GM19438 (cell line): Measurements from ENCODE around the gene ATP1A3.
A peak's percentile ranks its signal among the peaks of the same experiment; 100 is the strongest.
"Not testable (repeated sequence)": the region's sequence is repeated elsewhere in the genome, so short reads cannot be mapped to it uniquely, and the experiment has no call there.

ENCODE experiments used
- ATAC-seq: cut with Tn5 transposase; IDR thresholded peaks from one replicate; pipeline ENCODE4 v1.9.1; 2021; ENCODE audit warnings: low read depth; ENCODE audit not compliant: unreplicated experiment

The ATP1A3 gene

DNA sequence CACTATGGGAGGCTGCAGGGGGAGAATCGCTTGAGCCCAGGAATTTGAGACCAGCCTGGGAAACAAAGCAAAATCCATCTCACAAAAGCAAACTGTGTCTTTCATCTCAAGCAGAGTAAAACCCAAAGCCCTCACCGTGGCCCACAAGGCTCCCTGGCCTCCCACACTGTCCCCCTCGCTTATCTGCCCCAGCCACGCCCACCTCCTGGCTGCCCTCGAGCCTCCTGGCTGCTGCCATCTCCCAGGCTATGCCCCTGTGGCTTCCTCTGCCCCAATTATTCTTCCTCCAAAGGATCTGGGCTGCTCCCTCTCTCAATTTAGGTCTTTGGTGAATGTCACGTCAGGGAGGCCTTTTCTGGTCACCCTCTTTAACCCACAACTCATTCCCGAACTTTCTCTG is 38.5 kb downstream of the ATP1A3 start:
- ATAC-seq: no peak

DNA sequence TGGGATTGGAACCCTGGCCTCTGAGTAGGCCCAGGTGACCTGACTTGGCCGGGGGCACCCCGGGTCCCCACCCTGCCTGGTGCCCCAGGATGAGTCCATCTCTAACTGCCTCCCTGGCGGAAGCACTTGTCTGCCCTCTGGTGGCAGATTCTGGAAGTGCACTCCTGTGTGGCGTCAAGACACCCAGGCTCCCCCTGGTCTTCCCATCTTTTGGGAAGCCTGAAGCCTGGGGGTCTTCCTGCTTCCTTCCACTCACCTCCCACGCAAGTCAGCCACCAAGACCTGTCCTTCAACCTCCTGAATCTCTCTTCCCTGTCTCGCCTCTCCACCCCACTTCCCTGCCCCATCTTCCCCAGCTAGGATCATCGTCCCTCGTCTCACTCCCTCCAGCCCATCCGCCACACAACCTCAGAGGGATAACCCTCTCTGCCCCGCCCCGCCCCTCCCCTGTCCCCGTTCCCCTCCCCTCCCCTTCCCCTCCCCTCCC is 42.3 kb downstream of the ATP1A3 start:
- ATAC-seq: no peak

DNA sequence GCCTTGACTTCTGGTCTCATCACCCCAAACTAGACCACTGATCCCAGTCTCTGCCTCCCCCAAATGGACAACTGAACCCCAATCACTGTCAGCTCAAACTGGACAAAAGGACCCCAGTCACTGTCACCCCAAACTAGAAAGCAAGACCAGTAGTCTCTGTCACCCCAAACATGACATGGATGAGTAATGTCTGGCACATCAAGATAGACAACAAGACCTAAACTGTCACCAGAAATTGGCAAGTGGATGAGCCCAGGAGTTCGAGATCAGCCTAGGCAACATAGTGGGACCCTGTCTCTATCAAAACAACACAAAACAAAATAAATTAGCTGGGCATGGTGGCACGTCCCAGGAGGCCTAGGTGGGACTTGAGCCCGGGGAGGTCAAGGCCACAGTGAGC is 46.9 kb downstream of the ATP1A3 start:
- no peak for ATAC-seq

DNA sequence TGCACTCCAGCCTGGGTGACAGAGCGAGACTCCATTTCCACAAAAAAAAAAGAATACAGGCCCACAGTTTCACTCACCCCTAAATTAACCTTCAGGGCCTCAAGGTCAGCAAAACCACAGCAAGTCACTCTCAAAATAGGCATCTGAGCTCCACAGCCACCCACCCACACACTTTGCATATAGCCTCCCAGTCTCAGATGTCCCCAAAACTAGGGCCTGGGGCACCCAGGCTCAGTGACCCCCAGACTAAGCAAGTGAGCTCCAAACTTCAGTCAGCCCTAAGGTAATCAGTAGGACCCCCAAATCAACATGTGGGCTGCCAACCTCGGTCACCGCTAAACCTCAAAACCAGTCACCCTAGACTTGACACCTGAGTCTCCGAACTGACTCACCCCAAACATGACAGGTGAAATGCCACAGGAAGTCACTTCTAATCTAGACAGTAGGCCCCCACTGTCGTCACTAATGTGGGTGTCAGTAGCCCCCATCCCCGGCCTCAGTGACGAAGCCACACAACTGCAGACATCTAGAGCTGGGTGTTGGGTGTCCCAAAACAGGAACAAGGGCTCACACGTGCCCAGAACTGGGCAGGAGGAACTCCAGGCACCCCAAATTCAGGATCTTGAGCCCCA is 48.8 kb downstream of the ATP1A3 start:
- ATAC-seq: peak; percentile 72

DNA sequence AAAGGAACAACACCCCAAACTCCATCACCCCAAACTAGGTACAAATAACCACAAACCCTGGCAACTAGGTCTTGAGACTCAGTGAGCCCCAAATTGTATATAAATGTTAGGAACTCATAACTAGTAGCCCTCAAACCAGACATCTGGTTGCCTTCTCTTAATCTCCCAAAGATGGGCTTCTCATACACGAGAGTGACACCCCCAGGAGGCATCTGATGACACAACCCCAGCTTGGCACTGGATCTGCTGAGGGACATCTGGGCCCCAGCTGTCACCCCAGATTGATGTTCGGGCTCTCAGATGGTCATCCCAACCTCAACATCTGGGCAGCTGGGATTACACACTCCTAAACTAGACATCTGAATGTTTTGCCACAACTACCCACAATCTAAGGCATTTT is 49.7 kb downstream of the ATP1A3 start:
- no peak for ATAC-seq

DNA sequence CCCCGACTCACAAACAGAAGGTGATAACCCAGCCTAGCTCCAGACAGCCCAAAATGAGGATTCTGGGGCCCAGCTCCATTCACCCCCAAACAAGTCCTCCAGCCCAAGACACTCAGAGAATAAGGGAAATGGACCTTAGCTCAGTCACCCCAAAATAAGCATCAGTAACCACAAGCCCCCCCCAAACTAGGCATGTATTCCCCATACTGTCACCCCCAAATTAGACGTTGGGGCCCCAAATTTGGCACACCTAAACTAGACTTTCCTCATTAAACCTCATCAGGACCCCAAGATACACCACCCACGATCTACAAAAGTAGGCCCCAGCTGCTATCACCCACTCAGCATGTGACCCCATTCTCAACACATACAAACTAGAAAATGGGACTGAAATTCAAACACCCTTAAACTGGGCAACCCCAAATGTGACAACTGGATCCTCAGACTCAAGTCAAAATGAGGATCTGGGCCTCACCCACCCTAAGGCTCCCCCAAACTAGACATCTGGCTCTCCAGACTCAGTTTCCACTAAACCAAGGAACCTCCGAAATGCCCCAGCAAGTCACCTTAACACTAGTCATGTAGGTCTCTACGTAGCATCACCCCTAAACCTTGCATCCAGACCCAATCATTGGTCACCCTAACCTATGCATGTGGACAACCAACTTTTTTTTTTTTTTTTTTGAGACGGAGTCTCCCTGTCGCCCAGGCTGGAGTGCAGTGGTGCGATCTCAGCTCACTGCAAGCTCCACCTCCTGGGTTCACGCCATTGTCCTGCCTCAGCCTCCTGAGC is 52.4 kb downstream of the ATP1A3 start:
- no peak for ATAC-seq

DNA sequence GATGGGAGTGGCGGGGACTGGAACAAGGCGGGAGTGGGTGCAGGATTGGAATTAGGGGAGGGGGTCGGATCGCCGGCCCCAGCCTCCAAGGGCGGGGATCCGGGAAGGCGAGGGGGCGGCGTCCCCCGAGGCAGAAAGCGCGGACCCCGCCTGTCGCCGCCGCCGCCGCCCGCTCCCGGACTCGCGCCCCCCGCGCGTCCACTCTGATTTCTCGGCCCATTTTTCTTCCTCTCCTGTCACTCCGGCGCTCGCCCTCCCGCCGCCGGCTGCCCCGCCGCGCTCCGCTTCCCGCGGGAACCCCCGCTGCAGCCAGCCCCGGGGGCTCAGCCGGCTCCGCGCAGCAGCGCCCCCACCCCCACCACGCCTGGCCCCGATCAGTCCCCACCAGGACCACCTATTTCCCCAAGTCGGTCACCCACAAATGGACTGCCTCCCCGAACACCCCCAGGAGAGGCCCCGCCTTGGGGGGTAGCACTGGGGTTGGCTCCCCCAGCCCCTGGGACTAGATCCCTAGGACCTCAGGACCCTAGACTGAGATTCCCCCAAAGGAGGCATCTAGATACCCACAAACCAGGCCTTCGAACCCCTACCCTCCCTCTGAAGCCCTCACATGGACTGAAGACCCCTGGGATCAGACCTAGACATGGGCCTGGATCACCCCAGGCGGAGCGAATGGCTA is 53.2 kb downstream of the ATP1A3 start:
- ATAC-seq: no peak

DNA sequence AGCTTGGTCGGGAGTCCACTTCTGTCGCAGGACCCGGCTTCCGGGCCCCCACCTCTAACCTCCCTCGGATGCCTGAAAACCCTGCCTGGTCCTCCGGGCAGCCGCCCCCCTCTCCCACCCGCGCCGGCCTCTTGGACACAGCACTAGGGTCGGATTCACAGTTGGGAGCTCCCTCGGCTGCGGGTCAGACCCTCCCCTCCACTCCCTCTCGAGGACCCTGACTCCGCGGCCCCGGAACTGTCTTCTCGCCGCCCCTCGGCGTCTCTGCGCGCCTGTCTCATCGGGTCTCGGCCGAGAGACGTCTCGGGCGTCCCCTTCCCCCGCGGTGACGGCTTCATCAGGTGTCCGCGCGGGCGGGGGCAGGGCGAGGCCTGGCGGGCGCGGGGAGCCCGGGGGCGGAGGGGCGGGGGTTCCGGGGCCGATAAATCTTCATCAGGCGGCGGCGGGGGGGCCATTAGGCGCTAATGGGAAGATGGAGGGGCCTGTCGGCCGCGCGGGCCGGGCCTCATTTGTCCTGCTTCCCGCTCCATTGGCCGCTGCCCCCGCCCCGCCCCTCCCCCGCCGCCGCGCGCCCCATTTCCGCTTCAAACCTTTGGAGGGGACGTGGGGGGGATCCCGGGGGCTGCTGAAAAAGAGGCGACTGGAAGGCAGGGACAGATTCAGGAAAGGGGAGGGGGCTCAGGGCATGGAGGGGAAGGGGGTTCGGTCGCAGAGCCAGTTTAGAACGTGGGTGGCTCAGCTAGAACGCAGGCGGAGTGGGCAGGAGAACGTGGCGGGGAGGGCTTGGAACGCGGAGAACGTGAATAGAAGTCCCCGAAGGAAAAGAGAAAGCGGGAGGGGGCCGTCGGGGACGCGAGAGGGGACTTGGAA is 53.9 kb downstream of the ATP1A3 start:
- no peak for ATAC-seq

DNA sequence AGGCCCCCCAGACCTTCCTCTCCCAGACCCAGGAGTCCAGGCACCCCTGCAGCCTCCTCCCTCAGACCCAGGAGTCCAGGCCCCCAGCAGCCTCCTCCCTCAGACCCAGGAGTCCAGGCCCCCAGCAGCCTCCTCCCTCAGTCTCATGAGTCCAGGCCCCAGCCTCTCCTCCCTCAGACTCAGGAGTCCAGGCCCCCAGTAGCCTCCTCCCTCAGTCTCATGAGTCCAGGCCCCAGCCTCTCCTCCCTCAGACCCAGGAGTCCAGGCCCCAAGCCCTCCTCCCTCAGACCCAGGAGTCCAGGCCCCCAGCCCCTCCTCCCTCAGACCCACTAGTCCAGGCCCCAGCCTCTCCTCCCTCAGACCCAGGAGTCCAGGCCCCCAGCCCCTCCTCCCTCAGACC is 54.8 kb downstream of the ATP1A3 start:
- not testable (repeated sequence) for ATAC-seq

DNA sequence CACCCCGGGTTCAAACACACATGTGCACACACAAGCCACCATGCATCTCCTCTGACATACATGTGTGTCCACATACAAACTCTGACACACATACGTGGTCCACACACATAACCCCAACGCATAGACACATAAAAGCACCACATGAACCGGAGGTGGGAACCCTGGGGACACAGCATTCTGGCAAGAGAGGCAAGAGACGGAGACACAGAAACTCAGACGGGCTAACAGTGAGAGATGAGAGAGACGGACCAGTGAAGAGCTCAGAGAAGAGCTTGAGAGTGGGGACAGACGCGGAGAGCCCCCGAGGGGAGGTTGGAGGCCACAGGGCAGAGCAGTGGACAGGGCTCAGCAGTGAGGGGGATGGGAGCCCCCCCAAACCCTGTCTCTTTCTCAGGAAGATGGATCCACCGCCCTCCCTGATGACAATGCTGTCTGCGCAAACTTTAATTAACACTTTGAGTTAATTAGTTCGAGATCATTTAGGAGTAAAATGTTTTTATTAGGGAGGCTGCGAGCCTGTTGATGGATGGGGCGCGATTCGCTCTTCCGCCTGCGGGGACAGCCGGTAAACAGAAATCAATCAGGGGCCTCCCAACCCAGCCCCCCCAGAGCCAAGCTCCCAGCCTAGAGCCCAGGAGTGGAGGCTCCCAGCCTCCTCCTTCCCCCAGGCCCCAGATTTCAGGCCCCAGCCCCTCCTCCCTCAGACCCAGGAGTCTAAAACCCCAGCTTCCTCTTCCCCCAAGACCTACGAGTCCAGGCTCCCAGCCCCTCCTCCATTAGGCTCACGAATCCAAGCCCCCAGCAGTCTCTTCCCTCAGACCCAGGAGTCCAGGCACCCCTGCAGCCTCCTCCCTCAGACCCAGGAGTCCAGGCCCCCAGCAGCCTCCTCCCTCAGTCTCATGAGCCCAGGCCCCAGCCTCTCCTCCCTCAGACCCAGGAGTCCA is 56.2 kb downstream of the ATP1A3 start:
- ATAC-seq: no peak

DNA sequence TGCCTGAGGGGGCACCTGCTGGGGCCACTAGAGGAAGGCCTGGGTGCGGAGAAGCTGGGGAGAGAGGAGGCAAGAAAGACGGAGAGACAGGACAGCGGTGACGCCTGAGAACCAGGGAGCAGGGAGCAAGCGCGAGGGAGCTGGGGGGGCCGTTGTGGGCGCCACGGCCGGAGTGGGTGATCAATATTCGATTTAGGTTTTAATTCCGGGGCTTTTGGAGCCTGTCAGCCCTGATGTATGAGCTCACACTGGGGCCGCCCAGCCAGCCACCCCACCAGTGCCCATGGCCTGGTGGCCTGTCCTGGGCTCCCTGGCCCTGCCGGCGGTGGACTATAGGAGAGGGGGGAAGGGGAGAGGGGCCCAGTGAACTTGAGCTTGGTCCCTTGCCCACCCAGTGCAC is 57.1 kb downstream of the ATP1A3 start:
- ATAC-seq: no peak

DNA sequence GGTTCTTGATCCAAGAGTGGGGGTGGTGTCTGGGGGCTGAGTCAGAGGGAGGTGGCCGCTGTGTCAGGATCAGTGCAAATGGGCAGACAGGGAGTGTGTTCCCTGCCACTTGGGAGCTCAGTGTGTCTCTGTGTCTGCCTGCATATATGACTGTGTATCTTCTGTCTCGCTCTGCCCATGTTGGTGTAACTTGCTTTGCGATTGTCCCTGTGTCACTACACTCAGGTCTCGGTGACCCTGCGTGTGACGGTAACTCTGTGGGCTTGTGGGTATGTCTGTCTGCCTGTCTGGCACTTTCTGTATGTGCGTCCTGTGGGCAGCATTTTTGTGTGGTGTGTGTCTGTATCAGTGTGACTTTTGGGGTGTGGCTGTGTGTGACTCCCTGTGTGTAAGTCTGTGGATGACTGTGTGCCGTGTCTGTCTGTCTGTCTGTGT is 57.6 kb downstream of the ATP1A3 start:
- ATAC-seq: no peak

DNA sequence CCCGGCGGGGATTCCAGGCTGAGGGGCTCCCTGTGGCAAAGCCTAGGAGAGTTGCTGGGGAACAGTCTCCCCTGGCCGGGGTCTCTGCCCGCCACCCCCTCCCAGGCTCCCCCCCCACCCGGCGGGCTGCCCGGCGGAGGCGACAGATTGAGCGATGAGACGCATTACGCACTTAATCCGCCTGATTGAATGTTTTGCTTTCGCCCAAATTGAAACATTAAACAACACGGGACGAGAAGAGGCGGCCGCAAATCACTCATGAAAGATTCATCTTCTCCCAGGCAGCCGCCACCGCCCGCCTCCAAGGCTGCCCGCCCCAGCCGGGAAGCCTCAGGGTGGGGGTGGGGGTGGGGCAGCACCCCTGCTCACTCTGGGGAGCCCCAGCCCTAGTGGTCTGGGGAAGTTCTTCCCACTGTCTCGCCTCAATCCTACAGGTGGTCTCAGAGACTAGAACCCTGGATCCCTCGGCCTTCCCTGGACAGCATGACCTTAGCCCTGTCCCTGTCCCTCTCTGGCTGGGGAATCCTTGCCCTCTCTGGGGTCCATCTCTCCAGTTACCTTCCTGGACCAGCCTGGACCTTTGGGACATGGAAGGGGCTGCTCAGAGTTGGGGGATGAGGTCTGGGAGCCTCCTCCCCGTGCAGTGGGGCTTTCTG is 58.1 kb downstream of the ATP1A3 start:
- no peak for ATAC-seq

DNA sequence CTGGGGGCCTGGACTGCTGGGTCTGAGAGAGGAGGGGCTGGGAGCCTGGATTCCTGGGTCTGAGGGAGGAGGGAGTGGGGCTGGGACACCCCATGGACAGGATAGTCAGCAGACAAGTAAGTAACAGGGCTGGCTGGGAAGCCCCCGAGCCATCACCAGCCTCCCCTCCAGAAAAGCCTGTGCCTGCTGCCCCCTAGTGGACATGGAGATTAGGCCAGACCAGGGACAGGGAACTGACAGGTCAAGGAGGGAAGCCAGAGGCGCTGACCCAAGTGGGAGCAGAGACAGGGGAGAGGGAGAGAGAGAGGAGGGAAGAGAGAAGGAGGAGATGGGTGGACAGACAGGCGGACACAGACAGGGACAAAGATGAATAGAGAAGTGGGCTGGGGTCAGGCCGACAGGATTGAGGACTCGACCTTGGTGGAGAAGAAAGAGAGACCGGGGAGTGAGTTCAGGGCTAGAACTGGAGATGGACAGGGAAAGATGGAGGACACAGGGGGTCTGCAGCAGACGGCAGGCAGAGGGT is 59.1 kb downstream of the ATP1A3 start:
- no peak for ATAC-seq

DNA sequence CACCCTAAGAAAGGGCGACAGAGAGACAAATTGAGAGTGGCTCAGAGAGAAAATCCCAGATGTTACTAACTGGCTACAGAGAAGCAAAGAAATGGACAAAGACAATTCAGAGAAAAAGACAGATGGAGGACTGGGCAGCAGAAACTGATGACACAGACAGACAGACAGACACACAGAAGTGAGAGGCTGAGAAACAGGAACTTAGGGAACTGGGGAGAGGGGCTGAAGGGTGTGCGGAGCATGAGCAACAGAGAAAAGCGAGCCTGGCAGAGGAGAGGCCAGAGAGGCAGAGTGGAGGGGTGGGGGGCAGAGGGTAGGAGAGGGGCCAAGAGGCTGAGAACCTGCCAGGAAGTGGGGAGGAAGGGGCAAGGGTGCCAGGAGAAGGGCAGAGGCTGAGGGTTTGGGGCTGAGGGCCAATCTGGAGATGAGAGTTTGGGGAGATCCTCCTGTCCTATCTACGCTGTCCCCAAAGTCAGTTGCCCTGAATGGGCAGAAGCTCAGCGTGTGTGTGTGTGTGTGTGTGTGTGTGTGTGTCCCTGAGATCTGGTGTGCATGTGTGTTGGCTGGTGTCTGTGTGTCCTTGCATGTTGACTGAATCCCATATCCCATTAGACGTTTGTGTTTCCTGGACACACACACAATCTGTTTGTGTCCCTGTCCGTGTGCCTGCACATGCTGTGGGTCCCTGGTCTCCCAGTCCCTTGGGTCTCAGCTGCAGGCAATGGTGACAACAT is 60.2 kb downstream of the ATP1A3 start:
- ATAC-seq: no peak

DNA sequence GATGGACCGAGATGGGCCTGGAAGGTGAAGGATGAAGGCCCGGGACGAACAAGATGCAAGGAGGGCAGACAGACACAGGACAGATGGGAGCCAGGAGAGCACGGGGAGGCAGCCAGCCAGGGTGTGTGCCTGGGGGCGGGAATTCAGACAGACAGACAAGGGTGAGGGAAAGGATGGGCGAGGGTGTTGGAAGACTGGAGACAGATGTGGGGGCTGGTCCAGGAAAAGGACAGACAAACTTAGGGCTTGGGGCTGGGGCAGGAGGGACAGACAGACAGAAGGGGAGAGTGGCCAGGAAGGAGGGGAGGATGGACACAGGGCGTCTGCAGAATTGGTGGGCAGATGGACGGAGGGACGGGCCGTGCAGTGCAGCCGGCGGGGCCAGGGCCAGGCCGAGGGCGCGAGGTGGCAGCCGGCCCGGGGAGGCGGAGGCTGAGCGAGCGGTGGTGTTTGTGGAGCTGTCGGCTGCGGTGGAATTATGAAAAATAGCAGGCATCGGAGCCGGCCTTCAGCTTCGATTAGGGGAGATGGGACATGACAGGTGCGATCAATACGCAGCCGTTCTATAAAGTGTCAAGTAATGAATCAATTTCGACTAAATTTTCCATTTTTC is 61.2 kb downstream of the ATP1A3 start:
- no peak for ATAC-seq

DNA sequence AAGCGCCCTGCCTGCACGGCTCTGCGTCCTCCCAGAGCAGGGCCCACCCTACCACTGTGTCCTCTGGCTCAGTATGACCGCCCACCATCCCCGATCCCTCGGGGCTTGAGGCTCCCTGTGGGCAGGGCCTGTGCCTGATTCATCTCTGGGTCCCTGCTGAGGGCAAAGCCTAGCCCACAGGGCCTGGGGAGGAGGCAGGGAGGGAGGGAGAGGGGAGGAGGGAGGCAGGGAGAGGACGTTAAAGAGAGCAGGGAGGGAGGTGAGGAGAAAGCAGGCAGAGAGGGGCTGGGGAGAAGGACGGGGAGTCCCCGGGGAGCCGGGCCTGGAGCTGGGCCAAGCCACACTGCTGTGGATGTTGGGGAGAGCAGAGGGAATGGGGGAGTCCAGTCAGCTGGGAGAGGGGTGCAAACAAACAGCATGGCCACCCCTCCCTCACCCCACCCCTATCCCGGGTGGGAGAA is 61.7 kb downstream of the ATP1A3 start:
- ATAC-seq: no peak
